ENCODE data around the gene ANO10.

ANO10 gene

DNA sequence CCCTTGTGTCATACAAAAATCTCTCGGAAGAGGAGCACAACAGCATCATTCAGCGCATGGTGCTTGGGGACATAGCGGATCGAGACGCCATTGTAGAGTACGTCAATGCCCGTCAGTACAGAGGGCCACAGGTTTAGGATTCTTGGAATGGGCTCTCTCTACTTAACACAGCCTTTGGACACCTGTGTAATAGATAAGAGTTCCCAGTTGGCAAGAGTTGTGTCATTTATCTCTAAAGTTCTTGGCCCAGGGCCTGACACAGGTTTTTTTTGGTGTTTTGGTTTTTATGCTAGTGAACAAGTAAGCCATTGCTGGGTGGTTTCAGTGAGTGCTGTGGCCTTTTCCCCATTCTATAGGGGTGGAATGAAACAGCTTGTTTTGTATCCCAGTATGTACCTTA lies 281.4 kb downstream of the ANO10 start:
- no peak for DNase-seq

- no peak for DNase-seq
Measured at GRCh38 chr3:43338295-43338694, 283.5 kb downstream of the ANO10 start.

GRCh38 chr3:43335799-43336198 lies 286.0 kb downstream of the ANO10 start:
- DNase-seq: no peak

DNA sequence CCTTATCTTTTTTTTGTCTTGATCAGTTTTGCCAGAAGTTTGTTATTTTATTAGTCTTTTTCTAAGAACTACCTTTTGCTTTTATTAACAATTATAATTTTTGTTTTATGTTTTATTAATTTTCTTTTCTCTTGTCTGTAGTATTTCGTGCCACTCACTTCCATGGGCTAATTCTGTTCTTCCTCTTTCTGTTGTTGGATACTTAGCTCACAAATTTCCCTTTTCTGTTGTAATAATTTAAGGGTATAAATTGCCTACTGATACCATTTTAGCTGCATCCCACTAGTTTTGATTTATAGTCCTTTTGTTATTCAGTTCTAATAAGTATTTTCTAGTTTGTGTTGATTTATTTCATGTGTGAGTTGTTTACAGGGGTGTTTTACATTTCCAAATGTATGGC lies 286.8 kb downstream of the ANO10 start:
- no peak for DNase-seq

DNA sequence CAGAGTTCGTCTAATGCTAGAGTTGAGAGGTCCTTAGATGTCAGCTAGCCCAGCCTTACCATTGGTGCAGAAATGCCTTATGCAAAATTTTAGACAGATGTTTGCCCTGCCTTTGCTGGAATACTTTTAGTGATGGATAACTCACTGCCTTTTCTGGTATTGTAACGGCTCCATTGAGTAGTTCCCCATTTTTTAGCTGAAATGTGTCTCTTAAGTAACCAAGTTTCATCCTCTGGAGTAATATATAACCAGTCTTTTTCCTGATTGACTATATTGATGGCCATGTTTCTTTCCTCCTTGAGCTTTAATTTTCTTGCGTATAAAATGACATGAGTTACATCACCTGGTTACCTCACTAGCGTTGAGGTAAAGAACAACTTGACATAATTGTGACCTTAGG lies 290.4 kb downstream of the ANO10 start:
- no peak for DNase-seq

DNA sequence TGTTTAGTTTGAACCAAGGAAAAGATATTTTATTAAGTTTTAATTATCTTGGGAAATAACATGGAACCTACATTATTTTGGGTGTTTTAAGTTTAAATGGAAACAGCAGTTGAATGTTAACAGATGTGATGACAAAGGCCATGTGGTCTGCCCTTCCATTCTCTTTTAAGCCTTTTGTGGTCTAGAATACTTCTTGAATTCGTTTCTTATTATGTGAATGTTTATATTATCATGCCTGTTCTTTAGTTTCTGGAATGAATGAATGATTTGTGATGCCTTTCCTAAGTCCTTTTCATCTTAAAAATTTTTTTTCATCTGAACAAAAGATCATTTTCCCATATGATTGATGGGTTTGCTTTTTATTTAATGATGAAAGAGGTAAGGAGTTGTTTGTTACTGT lies 290.8 kb downstream of the ANO10 start:
- DNase-seq: no peak

DNA sequence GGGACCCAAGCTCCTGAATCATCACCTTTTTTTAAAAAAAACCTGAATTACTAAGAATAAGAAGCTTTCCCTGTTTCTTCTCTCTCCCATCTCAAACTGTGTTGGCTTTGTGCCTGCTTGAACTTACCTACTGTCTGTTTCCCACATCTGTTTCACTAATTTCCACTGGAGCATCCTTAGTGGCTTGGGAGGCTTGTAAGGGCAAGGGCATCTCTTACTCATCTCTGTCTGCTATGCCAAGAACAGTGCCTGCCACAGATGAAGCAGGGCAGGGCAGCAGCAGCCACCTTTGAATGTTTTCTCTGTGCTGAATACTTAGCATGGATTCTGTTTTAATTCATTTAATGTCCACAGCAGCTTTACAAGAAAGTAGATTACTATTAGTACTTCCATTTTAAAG lies 293.2 kb downstream of the ANO10 start:
- DNase-seq: no peak

DNA sequence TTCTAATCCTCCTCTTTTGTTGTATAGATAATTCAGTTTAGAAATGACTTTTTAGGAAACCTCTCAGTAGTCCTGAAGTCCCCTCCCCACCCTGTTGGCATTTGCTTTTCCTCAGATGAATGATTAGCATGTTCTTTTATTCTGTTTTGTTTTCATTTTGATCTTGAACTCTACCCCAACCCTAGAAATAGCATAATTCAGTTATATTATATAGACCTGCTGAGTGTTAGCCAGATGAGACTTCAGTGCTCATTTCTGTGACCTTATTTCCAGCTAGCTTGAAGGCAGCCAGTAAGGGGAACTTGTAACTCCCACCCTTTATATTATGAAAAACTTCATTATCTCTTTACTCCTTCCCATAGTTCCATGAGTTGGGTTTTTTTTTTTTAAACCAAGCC lies 294.2 kb downstream of the ANO10 start:
- no peak for DNase-seq

DNA sequence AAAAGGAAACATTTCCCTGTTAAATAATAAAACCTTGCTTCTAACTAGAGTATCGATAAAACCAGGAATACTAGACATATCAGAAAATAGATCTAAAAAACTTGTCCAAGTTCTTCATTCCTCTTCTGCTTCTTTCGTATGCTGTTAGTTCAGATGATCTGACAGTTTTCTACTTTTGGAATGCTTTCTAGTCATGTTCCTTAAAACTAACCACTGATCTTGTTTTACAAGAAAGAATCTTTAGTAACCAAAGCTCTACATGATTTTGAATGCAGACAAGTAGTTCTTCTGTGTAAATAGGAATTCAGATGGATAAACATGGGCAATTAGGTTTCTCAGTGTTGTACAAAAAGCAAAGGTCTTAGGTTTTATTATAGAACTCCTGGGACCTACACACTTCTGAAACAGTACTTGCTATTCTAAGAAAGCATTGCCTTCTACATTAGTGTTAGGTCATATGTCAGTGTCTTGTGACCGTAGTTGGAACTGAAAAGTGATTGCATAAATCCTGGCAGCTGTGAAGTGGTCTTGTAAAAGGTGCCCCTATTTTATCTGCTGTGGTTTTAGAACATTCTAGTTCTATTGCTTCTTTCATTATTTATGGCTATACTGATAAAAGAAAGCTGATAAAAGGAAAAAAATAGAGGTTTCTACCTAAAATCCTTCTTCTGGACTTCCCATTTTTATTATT lies 294.8 kb downstream of the ANO10 start:
- DNase-seq: no peak

DNA sequence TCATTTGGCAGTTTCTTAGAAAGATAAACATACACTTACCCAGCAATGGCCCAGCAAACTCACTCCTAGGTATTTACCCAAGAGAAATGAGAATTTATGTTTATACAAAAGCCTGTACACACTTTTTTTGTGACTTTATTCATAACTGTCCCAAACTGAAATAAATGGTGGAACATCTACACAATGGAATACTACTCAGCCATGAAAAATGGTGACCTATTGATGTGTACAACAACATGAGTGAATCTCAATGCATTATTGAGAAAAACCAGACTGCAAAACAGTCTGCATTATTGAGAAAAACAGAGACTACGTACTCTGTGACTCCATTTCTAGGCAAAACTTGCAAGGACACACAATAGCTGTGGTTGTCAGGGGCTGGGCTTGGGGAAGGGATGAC lies 298.3 kb downstream of the ANO10 start:
- no peak for DNase-seq

DNA sequence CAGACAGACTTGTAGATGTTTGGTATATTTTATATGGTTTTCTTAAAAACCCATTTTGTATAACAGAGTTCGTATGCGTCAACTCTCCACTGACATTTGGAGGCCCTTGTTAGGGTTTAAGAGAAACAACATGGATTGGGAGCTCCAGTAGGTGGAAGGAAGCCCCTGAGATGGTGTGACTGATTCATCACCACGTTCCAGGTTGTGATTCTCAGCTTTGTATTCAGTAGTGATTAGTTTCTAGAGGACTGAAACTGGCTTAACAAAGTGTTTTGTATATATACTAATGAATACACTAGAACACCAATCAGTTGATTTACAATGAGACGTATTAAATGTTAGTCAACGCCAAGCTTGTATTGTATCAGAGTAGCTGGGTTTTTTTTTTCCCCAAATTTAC lies 301.5 kb downstream of the ANO10 start:
- DNase-seq: no peak

DNA sequence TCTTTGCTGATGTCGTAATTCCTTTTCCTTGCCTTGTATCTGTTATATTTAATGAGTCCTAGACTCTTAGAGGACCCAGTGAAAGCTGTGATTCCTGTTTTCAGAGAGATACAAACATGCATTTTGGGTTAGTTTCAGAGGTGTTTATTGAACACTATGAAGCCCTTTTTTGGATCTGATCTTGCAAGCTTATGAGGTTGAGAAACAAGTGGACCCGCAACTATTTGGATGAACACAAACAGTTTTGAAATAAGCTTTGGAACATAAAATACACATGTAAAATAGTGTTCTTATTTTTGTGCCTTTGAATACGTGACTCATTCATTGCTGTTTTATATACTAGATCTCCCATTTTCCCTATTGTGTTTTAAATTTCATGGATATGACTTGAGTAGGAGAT lies 302.0 kb downstream of the ANO10 start:
- no peak for DNase-seq

GRCh38 chr3:43319376-43319775 lies 302.4 kb downstream of the ANO10 start:
- no peak for DNase-seq

DNA sequence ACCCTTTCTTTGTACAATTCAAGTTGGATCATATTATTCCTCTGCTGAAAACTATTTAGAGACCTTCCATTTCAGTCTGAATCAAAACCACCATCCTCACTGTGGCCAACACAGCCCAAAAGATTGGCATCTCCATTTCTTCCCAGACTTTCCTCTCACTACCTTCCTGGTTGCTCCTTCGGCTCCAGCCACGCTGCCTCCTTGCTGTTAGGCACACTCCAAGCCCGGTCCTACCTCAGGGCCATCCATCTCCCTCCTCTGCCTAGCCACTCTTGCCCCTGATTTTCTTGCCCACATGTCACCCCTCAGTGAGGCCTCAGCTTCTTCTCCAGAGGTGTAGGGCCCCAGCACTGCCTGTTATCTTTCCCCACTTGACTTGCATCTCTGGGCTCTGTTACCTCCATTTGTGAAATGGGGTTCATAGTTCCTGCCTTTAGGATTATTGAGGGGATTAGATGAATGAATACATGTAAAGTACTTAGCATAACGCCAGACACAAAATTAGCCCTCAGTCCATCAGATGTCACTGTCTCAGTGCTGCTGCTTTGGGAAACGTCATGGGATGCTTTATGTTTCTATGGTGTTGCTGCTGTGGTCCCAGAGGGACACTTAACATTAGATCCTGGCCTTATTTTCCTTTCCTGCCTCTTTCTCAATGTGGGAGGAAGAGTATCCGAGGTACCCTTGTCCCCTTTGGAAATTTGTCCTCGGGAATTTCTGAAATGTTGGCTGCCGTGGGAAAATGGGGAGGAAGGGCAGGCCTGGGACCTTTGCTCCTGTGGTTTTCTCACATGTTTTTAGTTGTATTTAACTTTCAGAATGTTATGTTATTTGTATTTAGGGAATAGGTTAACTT lies 304.1 kb downstream of the ANO10 start:
- no peak for DNase-seq

GRCh38 chr3:43316783-43317460 lies 304.9 kb downstream of the ANO10 start:
- DNase-seq: no peak

Data from NCI-H2081 treated with DMSO at 0.1 percent for 48 hours (cell line).